HepG2 (cell line): ENCODE data around the gene CYTH2. TPM values are rescaled to one million over a fixed set of nuclear protein-coding genes. Genes with fewer than 3 reads are reported as not detected.
A peak's percentile ranks its signal among the peaks of the same experiment; 100 is the strongest.

Experiments used
- ARHGAP35 ChIP-seq: sonication (generic); formaldehyde crosslinking; IDR thresholded peaks from 2 replicates; pipeline ENCODE4 v1.9.0; 2022; ENCODE audit warnings: mild to moderate bottlenecking, inconsistent platforms, moderate library complexity, missing genetic modification reagents, borderline replicate concordance
- BORCS8-MEF2B ChIP-seq: sonication (generic); formaldehyde crosslinking; IDR thresholded peaks from 2 replicates; pipeline ENCODE4 v1.8.0; 2022; ENCODE audit warnings: mild to moderate bottlenecking, missing genetic modification reagents
- DBP ChIP-seq: sonication (generic); formaldehyde crosslinking; IDR thresholded peaks from 2 replicates; pipeline ENCODE4 v1.4.0; 2020; ENCODE audit warnings: missing genetic modification reagents; ENCODE audit errors: not compliant biosample characterization
- JUN ChIP-seq: sonication (generic); formaldehyde crosslinking; IDR thresholded peaks from 2 replicates; pipeline ENCODE4 v1.4.0; 2020; ENCODE audit warnings: mild to moderate bottlenecking, missing genetic modification reagents
- PBX3 ChIP-seq: sonication (generic); formaldehyde crosslinking; IDR thresholded peaks from 2 replicates; pipeline ENCODE4 v1.8.1; 2023; ENCODE audit warnings: missing genetic modification reagents, inconsistent platforms, borderline replicate concordance
- POLR2AphosphoS2 ChIP-seq: IDR thresholded peaks from 2 replicates; pipeline ENCODE4 v1.6.1; 2011; ENCODE audit warnings: low read depth, low read length, improper control_type of control experiment
- SALL2 ChIP-seq: sonication (generic); formaldehyde crosslinking; IDR thresholded peaks from 2 replicates; pipeline ENCODE4 v1.8.1; 2023; ENCODE audit warnings: mild to moderate bottlenecking, missing genetic modification reagents, inconsistent platforms
- TCF7 ChIP-seq: sonication (generic); IDR thresholded peaks from 2 replicates; pipeline ENCODE4 v1.6.1; 2016; ENCODE audit warnings: antibody characterized with exemption, low read depth
- TGIF2 ChIP-seq: IDR thresholded peaks from 2 replicates; pipeline ENCODE4 v1.6.1; 2016; ENCODE audit warnings: control low read depth, missing compliant biosample characterization
- ZBED4 ChIP-seq: sonication (generic); formaldehyde crosslinking; IDR thresholded peaks from 2 replicates; pipeline ENCODE4 v1.4.0; 2020; ENCODE audit warnings: missing genetic modification reagents, borderline replicate concordance
- ZBTB34 ChIP-seq: sonication (generic); formaldehyde crosslinking; IDR thresholded peaks from 2 replicates; pipeline ENCODE4 v1.8.0; 2022; ENCODE audit warnings: mild to moderate bottlenecking, missing genetic modification reagents
- ZBTB7A ChIP-seq: sonication (generic); formaldehyde crosslinking; IDR thresholded peaks from 2 replicates; pipeline ENCODE4 v1.8.0; 2022; ENCODE audit warnings: mild to moderate bottlenecking, missing genetic modification reagents
- ZNF264 ChIP-seq: sonication (generic); formaldehyde crosslinking; IDR thresholded peaks from 2 replicates; pipeline ENCODE4 v1.4.0; 2020; ENCODE audit warnings: missing genetic modification reagents
- ZNF335 ChIP-seq: sonication (generic); formaldehyde crosslinking; IDR thresholded peaks from 2 replicates; pipeline ENCODE4 v1.4.0; 2020; ENCODE audit warnings: missing genetic modification reagents
- ZNF484 ChIP-seq: sonication (generic); formaldehyde crosslinking; IDR thresholded peaks from 2 replicates; pipeline ENCODE4 v1.5.1; 2020; ENCODE audit warnings: mild to moderate bottlenecking, low read depth, missing genetic modification reagents, borderline replicate concordance
- ZNF564 ChIP-seq: sonication (generic); formaldehyde crosslinking; IDR thresholded peaks from 2 replicates; pipeline ENCODE4 v1.8.1; 2023; ENCODE audit warnings: mild to moderate bottlenecking, missing genetic modification reagents
- ZNF616 ChIP-seq: sonication (generic); formaldehyde crosslinking; IDR thresholded peaks from 2 replicates; pipeline ENCODE4 v1.5.0; 2020; ENCODE audit warnings: low read depth, mild to moderate bottlenecking, missing genetic modification reagents
- ZNF740 ChIP-seq: sonication (generic); formaldehyde crosslinking; IDR thresholded peaks from 2 replicates; pipeline ENCODE4 v1.4.0; 2020; ENCODE audit warnings: missing genetic modification reagents
- ZSCAN21 ChIP-seq: sonication (generic); formaldehyde crosslinking; IDR thresholded peaks from 2 replicates; pipeline ENCODE4 v1.8.0; 2022; ENCODE audit warnings: mild to moderate bottlenecking, missing genetic modification reagents, moderate library complexity, borderline replicate concordance
- ZSCAN30 ChIP-seq: sonication (generic); formaldehyde crosslinking; IDR thresholded peaks from 2 replicates; pipeline ENCODE4 v1.5.0; 2020; ENCODE audit warnings: mild to moderate bottlenecking, missing genetic modification reagents
- polyA plus RNA-seq, 8 experiments: library from polyadenylated mRNA; depleted of rRNA in 3 of 8; stranded (reverse) in 7 of 8; unstranded in 1 of 8; fragments of >200 nt; fragmentation: Illumina TruSeq in 4 of 8; extraction: Trizol in 4 of 8; gene quantifications; 2 replicates each; pipeline versions ENCODE4 v1.2.1 to v1.2.3, GENCODE V29; 2011 to 2016; ENCODE audit warnings: low read depth in 4 of 8, missing spikeins in 1 of 8, mixed read lengths in 1 of 8; ENCODE audit not compliant: insufficient read depth in 1 of 8
- total RNA-seq, 5 experiments: library from RNA; depleted of rRNA; stranded (reverse); fragments of >200 nt; fragmentation: Illumina TruSeq; extraction: Trizol; gene quantifications; 2 replicates each; pipeline ENCODE4 v1.2.3, GENCODE V29; 2016; ENCODE audit warnings: low read depth in 1 of 5

The CYTH2 gene
- total and polyA plus RNA-seq, 2 of the 13 experiments (the other 11 are each of a cell fraction or from before 2014, with no cell fraction given) = 16.5 to 39.3 TPM

- peak; percentile 69; the same call in 1 of the 2 replicates for TF ChIP-seq PBX3 (CRISPR knock-in tag)
- TF ChIP-seq ZBTB7A (CRISPR knock-in tag) = no peak
- peak; percentile 40; the same call in 1 of the 2 replicates for TF ChIP-seq SALL2 (CRISPR knock-in tag)
- 0 out of 2 replicates have a peak, but pooled peaks have one; percentile 54 for TF ChIP-seq ZNF335
- 0 out of 2 replicates have a peak, but pooled peaks have one; percentile 42 for TF ChIP-seq ZBTB34 (CRISPR knock-in tag)
- TF ChIP-seq ZSCAN21 = peak; percentile 44; the same call in 1 of the 2 replicates
- TF ChIP-seq ZNF564 (CRISPR knock-in tag) = no peak
- no peak for TF ChIP-seq ZNF616
- no peak for TF ChIP-seq ZBED4 (CRISPR knock-in tag)
- no peak; the same call in 1 of the 2 replicates for TF ChIP-seq ARHGAP35
- no peak for TF ChIP-seq ZSCAN30
- no peak for TF ChIP-seq ZNF484
- TF ChIP-seq POLR2AphosphoS2 = no peak
- no peak for TF ChIP-seq DBP (CRISPR knock-in tag)
- TF ChIP-seq TCF7 = no peak
- 0 out of 2 replicates have a peak, but pooled peaks have one; percentile 24 for TF ChIP-seq JUN (CRISPR knock-in tag)
- 0 out of 2 replicates have a peak, but pooled peaks have one; percentile 61 for TF ChIP-seq ZNF264 (CRISPR knock-in tag)
- TF ChIP-seq TGIF2 (CRISPR knock-in tag) = peak; percentile 72; the same call in 1 of the 2 replicates
- TF ChIP-seq ZNF740 (CRISPR knock-in tag) = no peak
- TF ChIP-seq BORCS8-MEF2B (CRISPR knock-in tag) = peak; percentile 81
Measured at GRCh38 chr19:48445606-48446481, 23.3 kb upstream of the CYTH2 start, which contains the start of gene GRWD1 (continued).
